WTC11 (cell line): ENCODE data around the gene IRF2BPL. TPM values are rescaled to one million over a fixed set of nuclear protein-coding genes. Genes with fewer than 3 reads are reported as not detected.

Experiments
- ATAC-seq: fragments of 200-7000 bp; cut with Tn5 transposase; 2 replicates; pipeline ENCODE4 v1.10.0; 2021; ENCODE audit warnings: mild to moderate bottlenecking, moderate library complexity
- CTCF ChIA-PET: fragments of 300-600 bp; sonication (Branson Sonifier 250); formaldehyde crosslinking; loops from one replicate; lab custom pipeline; 2021; ENCODE audit warnings: antibody characterized with exemption; lab: Charles Lee
- POLR2A ChIA-PET: fragments of 350-600 bp; sonication (Branson Sonifier 250); formaldehyde crosslinking; loops from one replicate; lab custom pipeline; 2021; ENCODE audit warnings: antibody characterized with exemption; lab: Charles Lee
- DNase-seq: peaks from one replicate; pipeline ENCODE4 v3.0.0; 2021; ENCODE audit warnings: low spot score
- H3K27ac Mint-ChIP-seq: 2 replicates; pipeline ENCODE4 v1.8.0; 2021; ENCODE audit warnings: mixed read lengths
- H3K27me3 Mint-ChIP-seq: 2 replicates; pipeline ENCODE4 v1.8.0; 2021; ENCODE audit warnings: low read depth, mild to moderate bottlenecking, moderate library complexity, mixed read lengths
- H3K36me3 Mint-ChIP-seq: 2 replicates; pipeline ENCODE4 v1.8.0; 2021; ENCODE audit warnings: mixed read lengths
- H3K4me1 Mint-ChIP-seq: 2 replicates; pipeline ENCODE4 v1.8.0; 2022; ENCODE audit warnings: mixed read lengths
- H3K4me3 Mint-ChIP-seq: 2 replicates; pipeline ENCODE4 v1.8.0; 2021; ENCODE audit warnings: mild to moderate bottlenecking, moderate library complexity, mixed read lengths
- H3K9me3 Mint-ChIP-seq: 2 replicates; pipeline ENCODE4 v1.8.0; 2021; ENCODE audit warnings: mixed read lengths
- CREM ChIP-seq: sonication (generic); formaldehyde crosslinking; IDR thresholded peaks from 2 replicates; pipeline ENCODE4 v1.8.1; 2022; ENCODE audit warnings: mild to moderate bottlenecking, missing genetic modification reagents, moderate library complexity
- EMX1 ChIP-seq: fragments of 250-450 bp; sonication (Bioruptor Pico); IDR thresholded peaks from 2 replicates; pipeline ENCODE4 v1.8.0; 2021; ENCODE audit warnings: mild to moderate bottlenecking
- ESRRA ChIP-seq: sonication (generic); formaldehyde crosslinking; IDR thresholded peaks from 2 replicates; pipeline ENCODE4 v1.8.1; 2022; ENCODE audit warnings: mild to moderate bottlenecking, missing genetic modification reagents, borderline replicate concordance
- HMGXB4 ChIP-seq: sonication (generic); formaldehyde crosslinking; IDR thresholded peaks from 2 replicates; pipeline ENCODE4 v1.8.1; 2023; ENCODE audit warnings: mild to moderate bottlenecking, moderate library complexity, missing genetic modification reagents
- JAZF1 ChIP-seq: fragments of 250-450 bp; sonication (Bioruptor Pico); IDR thresholded peaks from 2 replicates; pipeline ENCODE4 v1.9.0; 2021; ENCODE audit warnings: moderate library complexity, mild to moderate bottlenecking, inconsistent platforms
- JUN ChIP-seq: sonication (generic); formaldehyde crosslinking; IDR thresholded peaks from 2 replicates; pipeline ENCODE4 v1.8.0; 2023; ENCODE audit warnings: mild to moderate bottlenecking, missing genetic modification reagents
- KAT7 ChIP-seq: sonication (generic); formaldehyde crosslinking; IDR thresholded peaks from 2 replicates; pipeline ENCODE4 v1.8.1; 2023; ENCODE audit warnings: missing genetic modification reagents, mild to moderate bottlenecking, borderline replicate concordance
- MXD4 ChIP-seq: fragments of 250-450 bp; sonication (Bioruptor Pico); IDR thresholded peaks from 2 replicates; pipeline ENCODE4 v1.8.0; 2021; ENCODE audit warnings: mild to moderate bottlenecking, moderate library complexity, borderline replicate concordance
- SMAD3 ChIP-seq: sonication (generic); formaldehyde crosslinking; IDR thresholded peaks from 2 replicates; pipeline ENCODE4 v1.8.0; 2022; ENCODE audit warnings: missing genetic modification reagents, mild to moderate bottlenecking, borderline replicate concordance
- SOX15 ChIP-seq: fragments of 250-450 bp; sonication (Bioruptor Pico); IDR thresholded peaks from 2 replicates; pipeline ENCODE4 v1.9.0; 2021; ENCODE audit warnings: mild to moderate bottlenecking
- USF2 ChIP-seq: sonication (generic); formaldehyde crosslinking; IDR thresholded peaks from 2 replicates; pipeline ENCODE4 v1.8.1; 2023; ENCODE audit warnings: mild to moderate bottlenecking, missing genetic modification reagents, moderate library complexity
- ZNF121 ChIP-seq: sonication (generic); formaldehyde crosslinking; IDR thresholded peaks from 2 replicates; pipeline ENCODE4 v1.8.0; 2023; ENCODE audit warnings: missing genetic modification reagents
- ZNF281 ChIP-seq: sonication (generic); formaldehyde crosslinking; IDR thresholded peaks from 2 replicates; pipeline ENCODE4 v1.8.0; 2023; ENCODE audit warnings: mild to moderate bottlenecking, missing genetic modification reagents
- ZNF317 ChIP-seq: sonication (generic); formaldehyde crosslinking; IDR thresholded peaks from 2 replicates; pipeline ENCODE4 v1.8.1; 2023; ENCODE audit warnings: low read depth, mild to moderate bottlenecking, moderate library complexity, missing genetic modification reagents, borderline replicate concordance
- ZSCAN18 ChIP-seq: fragments of 250-450 bp; sonication (Bioruptor Pico); IDR thresholded peaks from 2 replicates; pipeline ENCODE4 v2.1.2; 2022; ENCODE audit warnings: mild to moderate bottlenecking, moderate library complexity
- total RNA-seq: library from RNA; stranded (reverse); gene quantifications from 3 replicates; pipeline ENCODE4 v1.2.3, GENCODE V29; 2021
- TF ChIP-seq, protein P1 (sequence below): sonication (generic); formaldehyde crosslinking; IDR thresholded peaks from 2 replicates; pipeline ENCODE4 v1.8.1; 2023; ENCODE audit warnings: mild to moderate bottlenecking, missing genetic modification reagents, moderate library complexity
- TF ChIP-seq, protein P2 (sequence below): sonication (generic); formaldehyde crosslinking; conservative IDR thresholded peaks from 2 replicates; pipeline ENCODE4 v1.8.1; 2022; ENCODE audit warnings: mild to moderate bottlenecking, missing genetic modification reagents

IRF2BPL gene
- total RNA-seq, 1 experiment from 2014 or later, result 126 TPM

- peaks cover 72% of the 10 kb centered on the region for H3K4me1 Mint-ChIP-seq
- H3K27ac Mint-ChIP-seq, result no peak overlapping the region
- H3K27me3 Mint-ChIP-seq, result no peaks in the 10 kb centered on the region
These were observed 22.9 kb downstream of the IRF2BPL start for GRCh38 chr14:77005559-77005958.

GRCh38 chr14:77004711-77005460 lies 23.6 kb downstream of the IRF2BPL start:
- H3K36me3 Mint-ChIP-seq, result no peaks in the 10 kb centered on the region
- TF ChIP-seq KAT7 (CRISPR knock-in tag), result no peak
- H3K9me3 Mint-ChIP-seq, result no peaks in the 10 kb centered on the region
- ATAC-seq, result no peak; the same call in 1 of the 2 replicates
- H3K4me3 Mint-ChIP-seq, result no peak overlapping the region
- CTCF ChIA-PET, result interaction anchor here (0.7 to 1.6 kb wide), 4 partner anchors 19 to 66 kb away, joined by 3 to 4 read pairs (median 3); no protein-coding TSS in a partner anchor
- no peak for DNase-seq
- no peaks in the 10 kb centered on the region for H3K27me3 Mint-ChIP-seq
- POLR2A ChIA-PET, result interaction anchor here (1.1 kb wide), 1 partner anchor 41 kb away, joined by 4 read pairs; no protein-coding TSS in a partner anchor
- peak overlapping the region; percentile 67 for H3K27ac Mint-ChIP-seq
- H3K4me1 Mint-ChIP-seq, result peaks cover 68% of the 10 kb centered on the region

More at GRCh38 chr14:77005559-77005958, 22.9 kb downstream of the IRF2BPL start:
- H3K36me3 Mint-ChIP-seq, result no peaks in the 10 kb centered on the region
- ChIA-PET POLR2A (no interaction called here), CTCF (interaction anchor here (1.0 to 1.3 kb wide), 5 partner anchors 18 to 92 kb away, joined by 3 to 4 read pairs (median 3); no protein-coding TSS in a partner anchor)
- no peak for DNase-seq
- H3K4me3 Mint-ChIP-seq, result no peak overlapping the region
- no peak for ATAC-seq
- no peaks in the 10 kb centered on the region for H3K9me3 Mint-ChIP-seq
- TF ChIP-seq MXD4 (CRISPR knock-in tag), result no peak
- TF ChIP-seq ZNF121 (CRISPR knock-in tag), result peak; percentile 98

GRCh38 chr14:77003960-77004710 lies 24.4 kb downstream of the IRF2BPL start:
- H3K4me1 Mint-ChIP-seq, result peaks cover 62% of the 10 kb centered on the region
- no peaks in the 10 kb centered on the region for H3K36me3 Mint-ChIP-seq
- TF ChIP-seq ZNF281 (CRISPR knock-in tag), result 0 out of 2 replicates have a peak, but pooled peaks have one; percentile 20
- TF ChIP-seq HMGXB4, result no peak
- TF ChIP-seq, all 79 proteins: peak for 1
- ChIA-PET POLR2A (interaction anchor here (1.1 kb wide), 1 partner anchor 41 kb away, joined by 4 read pairs; no protein-coding TSS in a partner anchor), CTCF (interaction anchor here (0.7 to 1.6 kb wide), 5 partner anchors 20 to 91 kb away, joined by 3 to 4 read pairs (median 3); no protein-coding TSS in a partner anchor)
- peak; percentile 61 for ATAC-seq
- Mint-ChIP-seq H3K4me3 (no peak overlapping the region), H3K27ac (peak overlapping the region; percentile 71; the same call in 1 of the 2 replicates), H3K27me3 (no peaks in the 10 kb centered on the region), H3K9me3 (no peaks in the 10 kb centered on the region)
- DNase-seq, result no peak

- Mint-ChIP-seq H3K9me3 (no peaks in the 10 kb centered on the region), H3K36me3 (no peaks in the 10 kb centered on the region), H3K4me1 (peaks cover 52% of the 10 kb centered on the region), H3K27ac (no peak overlapping the region), H3K27me3 (no peaks in the 10 kb centered on the region), H3K4me3 (no peak overlapping the region)
- ATAC-seq (no peak), DNase-seq (no peak)
- ChIA-PET POLR2A (interaction anchor here (0.7 kb wide), 1 partner anchor 21 kb away, joined by 4 read pairs; no protein-coding TSS in a partner anchor), CTCF (interaction anchor here (1.2 kb wide), 1 partner anchor 90 kb away, joined by 3 read pairs; no protein-coding TSS in a partner anchor)
- TF ChIP-seq CREM, result no peak
- TF ChIP-seq JUN (CRISPR knock-in tag), result no peak
- TF ChIP-seq USF2 (CRISPR knock-in tag), result no peak
- TF ChIP-seq ESRRA (CRISPR knock-in tag), result no peak
- no peak for TF ChIP-seq SMAD3 (CRISPR knock-in tag)
- no peak for TF ChIP-seq ZNF317 (CRISPR knock-in tag)
- TF ChIP-seq ZSCAN18 (CRISPR knock-in tag), result no peak
- TF ChIP-seq, protein P1, sequence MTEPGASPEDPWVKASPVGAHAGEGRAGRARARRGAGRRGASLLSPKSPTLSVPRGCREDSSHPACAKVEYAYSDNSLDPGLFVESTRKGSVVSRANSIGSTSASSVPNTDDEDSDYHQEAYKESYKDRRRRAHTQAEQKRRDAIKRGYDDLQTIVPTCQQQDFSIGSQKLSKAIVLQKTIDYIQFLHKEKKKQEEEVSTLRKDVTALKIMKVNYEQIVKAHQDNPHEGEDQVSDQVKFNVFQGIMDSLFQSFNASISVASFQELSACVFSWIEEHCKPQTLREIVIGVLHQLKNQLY (CRISPR knock-in tag), result no peak
- TF ChIP-seq JAZF1 (CRISPR knock-in tag), result no peak
- no peak for TF ChIP-seq EMX1 (CRISPR knock-in tag)
- no peak for TF ChIP-seq SOX15 (CRISPR knock-in tag)
- TF ChIP-seq, protein P2, sequence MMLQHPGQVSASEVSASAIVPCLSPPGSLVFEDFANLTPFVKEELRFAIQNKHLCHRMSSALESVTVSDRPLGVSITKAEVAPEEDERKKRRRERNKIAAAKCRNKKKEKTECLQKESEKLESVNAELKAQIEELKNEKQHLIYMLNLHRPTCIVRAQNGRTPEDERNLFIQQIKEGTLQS (CRISPR knock-in tag), result no peak
These were observed 25.6 kb downstream of the IRF2BPL start for GRCh38 chr14:77002889-77003288.
